EL (cell line): ENCODE results near the gene FAM20B.
A peak's percentile ranks its signal among the peaks of the same experiment; 100 is the strongest.

Source experiments
- DNase-seq: peaks from one replicate; pipeline ENCODE4 v3.0.0-alpha.2; 2016

The FAM20B gene

GRCh38 chr1:179095924-179096323, 70.2 kb downstream of the FAM20B start:
- no peak for DNase-seq

- no peak for DNase-seq
Measured at GRCh38 chr1:179099891-179100290, 74.2 kb downstream of the FAM20B start.

GRCh38 chr1:179101566-179101965, 75.9 kb downstream of the FAM20B start:
- no peak for DNase-seq

- DNase-seq, result no peak
Measured at GRCh38 chr1:179103999-179104398, 78.3 kb downstream of the FAM20B start.

GRCh38 chr1:179104611-179105250, 79.0 kb downstream of the FAM20B start:
- no peak for DNase-seq

- no peak for DNase-seq
Measured at GRCh38 chr1:179105393-179105792, 79.7 kb downstream of the FAM20B start.

- DNase-seq, result no peak
Measured at GRCh38 chr1:179107706-179108629, 82.3 kb downstream of the FAM20B start.

- no peak for DNase-seq
Measured at GRCh38 chr1:179108644-179109043, 83.0 kb downstream of the FAM20B start.

- no peak for DNase-seq
Measured at GRCh38 chr1:179115181-179115580, 89.5 kb downstream of the FAM20B start.

GRCh38 chr1:179119513-179119912, 93.8 kb downstream of the FAM20B start:
- DNase-seq, result no peak

- no peak for DNase-seq
Measured at GRCh38 chr1:179120736-179121135, 95.0 kb downstream of the FAM20B start.

- DNase-seq, result peak; percentile 58
Measured at GRCh38 chr1:179121159-179121938, 95.7 kb downstream of the FAM20B start.

GRCh38 chr1:179124873-179125272, 99.2 kb downstream of the FAM20B start:
- DNase-seq, result peak; percentile 60
